NCI-H446 treated with DMSO at 0.1 percent for 48 hours (cell line): ENCODE measurements around the gene SLC4A3.
A peak's percentile ranks its signal among the peaks of the same experiment; 100 is the strongest.

Experiments
- DNase-seq: peaks from one replicate; lab custom pipeline; 2025; lab: John Stamatoyannopoulos, UW

The SLC4A3 gene, protein sequence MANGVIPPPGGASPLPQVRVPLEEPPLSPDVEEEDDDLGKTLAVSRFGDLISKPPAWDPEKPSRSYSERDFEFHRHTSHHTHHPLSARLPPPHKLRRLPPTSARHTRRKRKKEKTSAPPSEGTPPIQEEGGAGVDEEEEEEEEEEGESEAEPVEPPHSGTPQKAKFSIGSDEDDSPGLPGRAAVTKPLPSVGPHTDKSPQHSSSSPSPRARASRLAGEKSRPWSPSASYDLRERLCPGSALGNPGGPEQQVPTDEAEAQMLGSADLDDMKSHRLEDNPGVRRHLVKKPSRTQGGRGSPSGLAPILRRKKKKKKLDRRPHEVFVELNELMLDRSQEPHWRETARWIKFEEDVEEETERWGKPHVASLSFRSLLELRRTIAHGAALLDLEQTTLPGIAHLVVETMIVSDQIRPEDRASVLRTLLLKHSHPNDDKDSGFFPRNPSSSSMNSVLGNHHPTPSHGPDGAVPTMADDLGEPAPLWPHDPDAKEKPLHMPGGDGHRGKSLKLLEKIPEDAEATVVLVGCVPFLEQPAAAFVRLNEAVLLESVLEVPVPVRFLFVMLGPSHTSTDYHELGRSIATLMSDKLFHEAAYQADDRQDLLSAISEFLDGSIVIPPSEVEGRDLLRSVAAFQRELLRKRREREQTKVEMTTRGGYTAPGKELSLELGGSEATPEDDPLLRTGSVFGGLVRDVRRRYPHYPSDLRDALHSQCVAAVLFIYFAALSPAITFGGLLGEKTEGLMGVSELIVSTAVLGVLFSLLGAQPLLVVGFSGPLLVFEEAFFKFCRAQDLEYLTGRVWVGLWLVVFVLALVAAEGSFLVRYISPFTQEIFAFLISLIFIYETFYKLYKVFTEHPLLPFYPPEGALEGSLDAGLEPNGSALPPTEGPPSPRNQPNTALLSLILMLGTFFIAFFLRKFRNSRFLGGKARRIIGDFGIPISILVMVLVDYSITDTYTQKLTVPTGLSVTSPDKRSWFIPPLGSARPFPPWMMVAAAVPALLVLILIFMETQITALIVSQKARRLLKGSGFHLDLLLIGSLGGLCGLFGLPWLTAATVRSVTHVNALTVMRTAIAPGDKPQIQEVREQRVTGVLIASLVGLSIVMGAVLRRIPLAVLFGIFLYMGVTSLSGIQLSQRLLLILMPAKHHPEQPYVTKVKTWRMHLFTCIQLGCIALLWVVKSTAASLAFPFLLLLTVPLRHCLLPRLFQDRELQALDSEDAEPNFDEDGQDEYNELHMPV

DNA sequence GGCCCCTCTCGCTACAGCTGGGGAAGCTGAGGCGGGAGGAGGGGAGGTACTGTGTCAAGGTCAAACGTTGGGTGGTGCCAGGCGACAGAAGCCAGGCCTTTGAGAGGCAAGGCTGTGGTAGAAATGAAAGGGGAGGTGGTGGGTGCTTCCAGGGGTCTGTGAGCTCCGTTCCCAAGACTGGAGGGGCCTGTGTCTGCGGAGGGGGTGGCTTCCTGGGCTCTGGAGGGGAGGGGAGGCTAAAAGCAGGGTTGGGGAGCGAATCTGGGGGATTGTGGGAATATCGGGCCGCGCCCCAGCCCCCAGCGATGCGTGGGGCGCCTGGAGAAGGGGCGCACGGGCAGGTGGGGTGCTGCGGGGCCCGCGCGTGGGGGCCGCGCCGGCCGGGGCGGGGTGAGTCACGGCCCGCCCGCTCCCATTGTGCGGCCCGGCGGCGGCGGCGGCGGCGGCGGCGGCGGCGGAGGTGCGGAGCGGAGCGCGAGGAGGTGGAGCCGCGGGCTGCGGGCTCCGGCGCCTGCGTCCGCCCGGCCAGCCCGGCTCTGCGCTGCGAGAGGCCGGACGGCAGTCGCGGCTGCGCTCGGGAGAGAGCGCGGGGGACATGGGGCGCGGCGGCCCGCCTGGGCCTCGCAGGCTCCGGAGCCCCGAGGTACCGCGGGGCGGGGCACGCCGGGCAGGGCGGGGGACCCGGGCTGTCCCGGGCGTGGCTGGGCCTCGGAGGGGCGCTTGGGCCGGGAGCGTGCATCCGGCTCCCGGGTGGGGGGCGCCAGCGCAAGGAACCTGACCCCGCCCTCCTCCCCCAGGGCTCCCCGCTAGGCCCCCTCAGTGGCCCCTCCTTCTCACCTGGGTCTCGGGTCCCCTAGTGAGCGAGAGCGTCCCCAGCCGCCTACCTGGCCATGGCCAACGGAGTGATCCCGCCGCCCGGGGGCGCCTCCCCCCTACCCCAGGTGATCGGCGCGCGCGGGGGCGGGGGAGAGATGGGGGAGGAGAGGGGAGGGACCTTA, at the start of gene SLC4A3:
Gene SLC4A3 (plus strand): TSS at position 528 of the 998 bp plus-strand sequence. CDS start 363 bp downstream, at position 891.
- DNase-seq, result no peak

DNA sequence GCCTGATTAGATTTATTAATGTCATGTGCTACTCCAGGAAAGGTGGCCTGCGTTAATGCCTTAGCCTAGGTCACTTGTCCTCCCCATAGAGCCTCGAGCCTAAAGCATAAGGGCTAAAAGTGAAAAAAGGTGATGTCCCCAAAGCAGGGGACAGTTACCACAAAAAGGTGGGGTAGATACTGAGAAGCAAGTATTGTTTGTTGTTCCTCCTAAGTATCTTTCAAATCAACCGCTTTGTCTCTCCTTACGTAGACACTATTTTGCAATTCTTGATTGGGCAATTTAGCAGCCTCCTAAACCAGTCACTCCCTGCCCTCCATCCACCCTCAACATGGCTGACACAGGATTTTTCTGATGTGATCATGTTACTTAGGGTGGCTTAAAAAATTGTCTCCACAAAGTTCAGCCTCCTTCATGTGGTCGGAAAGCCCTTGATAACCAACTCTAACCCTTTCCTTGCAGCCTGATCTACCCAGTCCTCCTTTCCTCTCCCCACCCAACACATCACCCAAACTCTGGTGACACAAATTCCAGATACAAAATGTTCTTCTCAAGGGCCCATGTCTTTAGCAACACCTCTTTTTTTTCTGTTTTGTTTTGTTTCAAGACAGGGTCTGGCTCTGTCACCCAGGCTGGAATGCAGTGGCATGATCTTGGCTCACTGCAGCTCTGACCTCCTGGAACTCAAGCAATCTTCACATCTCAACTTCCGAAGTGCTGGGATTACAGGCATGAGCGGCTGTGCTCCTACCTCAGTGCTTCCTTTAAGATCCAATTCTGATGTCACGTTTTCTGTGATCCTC, 48.4 kb upstream of the SLC4A3 start:
- no peak for DNase-seq

DNA sequence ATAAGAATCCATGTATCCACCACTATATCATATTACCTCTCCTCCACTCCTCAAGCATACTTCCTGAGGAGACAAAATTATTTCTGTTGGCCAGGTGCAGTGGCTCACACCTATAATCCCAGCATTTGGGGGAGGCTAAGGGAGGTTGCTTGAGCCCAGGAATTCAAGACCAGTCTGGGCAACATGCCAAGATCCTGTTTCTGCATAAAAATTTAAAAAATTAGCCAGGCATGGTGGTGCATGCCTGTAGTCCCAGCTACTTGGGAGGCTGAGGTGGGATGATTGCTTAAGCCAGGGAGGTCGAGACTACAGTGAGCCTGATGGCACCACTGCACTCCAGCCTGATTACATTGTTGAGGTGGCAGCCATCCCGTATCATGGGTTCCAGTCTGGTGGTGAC, 46.1 kb upstream of the SLC4A3 start:
- no peak for DNase-seq

DNA sequence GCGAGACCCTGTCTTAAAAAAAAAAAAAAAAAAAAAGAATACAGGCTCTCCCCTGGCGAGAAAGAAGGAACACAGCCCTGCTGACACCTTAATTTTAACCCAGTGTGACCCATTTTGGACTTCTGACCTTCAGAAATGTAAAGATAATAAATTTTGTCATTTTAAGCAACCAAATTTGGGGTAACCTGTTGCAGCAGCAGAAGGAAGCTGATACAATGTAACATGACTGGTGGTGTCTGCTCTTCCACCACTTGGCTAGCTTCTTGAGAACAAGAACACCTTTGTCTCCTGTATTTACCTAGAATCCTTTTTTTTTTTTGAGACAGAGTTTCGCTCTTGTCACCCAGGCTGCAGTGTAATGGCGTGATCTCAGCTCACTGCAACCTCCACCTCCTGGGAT, 36.3 kb upstream of the SLC4A3 start:
- no peak for DNase-seq

DNA sequence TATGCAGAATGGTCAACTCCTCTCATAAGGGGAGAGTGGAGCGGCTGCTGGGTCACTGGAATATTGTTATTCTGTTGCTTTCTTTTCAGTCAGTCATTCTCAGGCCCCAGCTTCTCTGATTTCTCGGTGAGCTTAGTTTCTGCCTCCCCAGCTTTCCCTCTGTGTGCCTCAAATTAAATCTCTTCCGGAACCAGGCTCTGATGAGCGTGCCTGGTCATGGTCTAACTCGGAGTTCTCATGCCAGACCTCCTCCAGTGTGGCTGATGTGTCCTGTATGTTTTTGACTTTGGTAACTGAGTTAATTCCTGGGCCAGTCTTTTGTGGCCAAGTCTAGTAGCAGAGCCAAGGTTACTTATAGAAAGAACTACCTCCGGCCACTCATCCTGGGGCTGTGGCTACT, 34.7 kb upstream of the SLC4A3 start:
- no peak for DNase-seq

DNA sequence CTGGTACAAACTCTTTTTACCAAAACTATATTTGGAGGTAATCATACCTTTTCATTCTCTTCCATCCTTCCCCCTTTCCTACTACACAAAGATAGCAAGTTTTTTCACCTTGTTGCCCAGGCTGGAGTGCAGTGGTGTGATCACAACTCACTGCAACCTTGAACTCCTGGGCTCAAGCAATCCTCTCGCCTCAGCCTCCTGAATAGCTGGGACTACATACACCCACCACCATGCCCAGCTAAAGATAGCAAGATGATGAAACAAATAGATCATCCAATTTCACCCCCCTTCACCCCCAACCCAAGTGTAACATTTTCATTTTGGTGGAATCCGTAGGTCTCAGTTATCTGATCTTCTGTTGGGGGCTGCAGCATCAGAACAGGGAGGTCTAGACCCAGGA, 34.3 kb upstream of the SLC4A3 start:
- DNase-seq, result no peak

DNA sequence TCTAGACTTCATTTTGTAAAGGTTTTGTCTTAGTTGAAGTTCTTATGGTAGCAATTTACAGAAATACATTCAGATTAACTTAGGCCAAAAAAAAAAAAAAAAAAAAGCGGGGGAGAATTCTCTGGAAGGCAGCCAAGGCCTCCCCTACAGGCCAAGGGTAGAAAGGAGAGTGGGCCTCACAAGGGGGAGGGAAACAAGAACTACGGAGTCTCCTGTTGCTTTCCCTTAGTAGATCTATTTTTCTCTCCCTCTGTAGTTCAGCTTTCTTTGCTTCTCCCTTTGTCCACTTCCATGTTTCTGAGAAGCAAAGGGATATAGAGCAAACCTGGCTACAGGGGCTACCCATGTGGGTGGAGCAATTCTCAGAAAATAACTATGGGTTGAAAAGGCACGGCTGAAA, 32.2 kb upstream of the SLC4A3 start:
- no peak for DNase-seq

DNA sequence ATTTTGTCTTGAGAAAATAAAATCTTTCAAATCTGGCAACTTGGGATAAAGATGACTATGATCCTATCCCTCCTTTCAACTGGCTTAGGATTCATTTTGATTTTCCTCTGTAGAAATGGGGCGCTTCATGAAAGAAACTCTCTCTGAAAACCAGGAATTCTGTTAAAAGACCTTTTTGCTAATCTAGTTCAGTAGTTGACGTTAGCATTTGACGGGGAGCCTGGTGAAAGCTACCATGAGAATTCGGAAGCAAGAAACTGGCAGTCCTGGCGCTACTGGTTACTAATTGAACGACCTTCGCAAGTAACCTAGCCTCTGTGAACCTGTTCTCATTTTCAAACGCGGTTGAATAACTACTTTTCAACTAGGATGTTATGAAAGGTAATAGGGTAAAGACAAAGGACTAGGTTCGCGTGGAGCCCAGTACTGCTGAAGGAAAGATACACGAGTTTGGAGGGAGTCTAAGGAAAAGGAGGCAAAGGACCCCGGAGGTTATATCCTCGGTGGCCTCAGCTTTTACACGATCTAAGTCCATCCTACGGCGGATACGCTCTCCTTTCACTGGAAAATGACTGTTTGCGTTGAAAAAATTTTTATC, 30.4 kb upstream of the SLC4A3 start:
- DNase-seq, result no peak

DNA sequence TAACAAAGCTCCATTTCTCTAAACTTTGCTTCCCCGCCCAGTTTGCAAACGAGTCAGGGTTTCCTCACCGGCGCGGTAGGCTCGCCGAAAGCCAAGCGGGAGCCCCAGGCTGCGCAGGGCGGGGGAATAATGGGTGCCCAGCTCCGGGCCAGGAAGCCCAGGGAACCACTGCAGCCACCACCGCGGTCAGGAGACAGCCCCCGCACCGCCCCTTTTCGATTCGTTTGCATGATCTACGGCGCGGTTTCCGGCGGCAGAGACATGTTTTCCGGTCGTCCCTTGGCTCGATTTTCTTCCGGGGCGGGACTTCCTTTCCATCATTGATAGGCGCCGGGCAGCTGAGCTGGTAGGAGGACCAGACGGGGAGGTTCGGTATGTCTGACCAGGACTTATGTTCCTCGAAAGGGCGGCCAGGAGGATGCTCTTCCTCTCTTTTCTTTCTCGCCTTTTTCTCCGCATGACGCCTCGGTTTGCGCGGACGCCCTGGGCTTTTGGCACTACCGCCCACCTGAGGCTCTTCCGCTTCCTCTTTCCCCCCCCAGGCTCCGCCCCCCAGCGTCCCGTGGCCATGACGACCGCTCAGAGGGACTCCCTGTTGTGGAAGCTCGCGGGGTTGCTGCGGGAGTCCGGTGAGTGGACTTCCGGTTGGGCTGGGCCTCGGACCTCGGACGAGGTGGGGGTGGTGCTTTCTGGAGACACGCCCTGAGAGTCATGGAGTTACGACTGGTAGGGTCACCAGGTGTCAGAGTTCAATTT, 29.7 kb upstream of the SLC4A3 start, which contains the start of gene STK11IP:
Gene STK11IP (plus strand): TSS at position 306 of the 756 bp plus-strand sequence. CDS start 263 bp downstream, at position 569.
- DNase-seq, result peak; percentile 81

DNA sequence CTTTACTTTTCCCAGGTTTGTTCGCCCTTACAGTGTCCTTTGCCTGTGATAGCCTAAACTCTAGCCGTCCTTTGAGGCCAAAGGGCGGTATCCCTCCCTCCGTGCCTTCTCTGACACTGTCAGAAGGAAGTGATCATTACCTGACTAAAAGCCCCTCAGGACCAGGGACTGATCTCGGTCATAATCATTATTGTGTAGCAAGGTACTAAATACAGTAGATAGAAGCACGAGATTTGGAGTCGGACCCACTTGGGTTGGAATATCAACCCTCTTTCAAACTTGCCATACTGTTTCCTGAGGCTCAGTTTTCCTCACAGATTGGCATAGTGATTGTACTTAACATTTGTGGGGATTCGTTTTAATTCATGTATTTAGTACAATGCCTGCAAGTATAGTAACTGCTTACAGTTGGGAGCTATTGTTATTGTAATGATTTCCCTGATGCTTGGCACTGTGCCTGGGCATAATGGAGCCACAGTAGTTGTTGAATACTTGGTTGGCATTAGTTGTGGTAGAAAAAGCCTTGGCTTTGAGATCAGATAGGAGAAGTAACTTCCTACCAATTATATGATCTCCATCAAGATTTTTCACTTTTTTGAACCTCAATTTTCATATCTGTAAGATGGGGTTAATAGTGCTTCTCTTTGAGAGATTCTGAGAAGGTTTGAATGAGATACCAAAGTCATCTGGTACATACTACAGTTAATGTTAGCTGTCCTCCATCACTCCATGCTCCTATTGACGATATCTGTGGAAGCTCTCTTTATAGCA, 28.9 kb upstream of the SLC4A3 start:
- DNase-seq, result peak; percentile 1

DNA sequence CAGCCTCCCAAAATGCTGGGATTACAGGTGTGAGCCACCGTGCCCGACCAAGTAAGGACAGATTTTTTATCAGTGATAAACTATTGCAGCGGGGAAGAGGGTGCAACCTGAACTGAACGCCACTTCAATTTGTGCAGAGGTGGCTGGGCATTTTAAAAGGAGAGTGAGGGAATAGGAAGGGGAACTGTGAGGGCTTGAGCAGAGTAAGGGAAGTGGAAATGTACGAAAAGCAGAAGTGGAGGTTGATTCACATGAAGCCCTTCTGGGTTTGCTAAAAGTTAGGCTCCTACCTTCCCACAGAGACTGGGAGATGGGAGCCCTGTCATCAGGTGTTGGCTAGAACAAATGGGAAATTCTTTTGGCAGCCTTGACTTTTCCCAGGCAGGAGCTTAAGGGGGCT, 23.7 kb upstream of the SLC4A3 start:
- no peak for DNase-seq

DNA sequence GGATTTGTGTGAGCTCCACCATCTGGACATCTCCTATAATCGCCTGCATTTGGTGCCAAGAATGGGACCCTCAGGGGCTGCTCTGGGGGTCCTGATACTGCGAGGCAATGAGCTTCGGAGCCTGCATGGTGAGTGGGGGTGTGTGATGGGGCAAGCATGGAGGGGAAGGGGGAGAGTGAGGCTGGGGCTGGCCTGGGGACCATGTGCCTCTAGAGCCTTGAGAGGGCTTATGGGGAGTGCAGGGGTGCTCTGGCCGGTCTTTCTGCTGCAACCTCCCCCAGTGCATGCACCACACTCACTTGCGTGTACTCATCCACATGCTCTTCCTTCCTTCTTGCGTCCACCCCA, 21.8 kb upstream of the SLC4A3 start:
- no peak for DNase-seq

DNA sequence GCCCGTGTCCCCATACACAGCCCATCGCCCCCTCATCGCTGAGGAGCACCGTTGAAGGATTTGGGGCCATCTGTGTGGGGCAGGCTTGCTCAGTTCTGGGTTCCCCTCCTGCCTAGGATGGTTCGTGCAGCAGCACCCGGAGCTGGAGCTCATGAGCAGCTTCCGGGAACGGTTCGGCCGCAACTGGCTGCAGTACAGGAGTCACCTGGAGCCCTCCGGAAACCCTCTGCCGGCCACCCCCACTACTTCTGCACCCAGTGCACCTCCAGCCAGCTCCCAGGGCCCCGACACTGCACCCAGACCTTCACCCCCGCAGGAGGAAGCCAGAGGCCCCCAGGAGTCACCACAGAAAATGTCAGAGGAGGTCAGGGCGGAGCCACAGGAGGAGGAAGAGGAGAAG, 19.5 kb upstream of the SLC4A3 start:
- DNase-seq, result no peak

DNA sequence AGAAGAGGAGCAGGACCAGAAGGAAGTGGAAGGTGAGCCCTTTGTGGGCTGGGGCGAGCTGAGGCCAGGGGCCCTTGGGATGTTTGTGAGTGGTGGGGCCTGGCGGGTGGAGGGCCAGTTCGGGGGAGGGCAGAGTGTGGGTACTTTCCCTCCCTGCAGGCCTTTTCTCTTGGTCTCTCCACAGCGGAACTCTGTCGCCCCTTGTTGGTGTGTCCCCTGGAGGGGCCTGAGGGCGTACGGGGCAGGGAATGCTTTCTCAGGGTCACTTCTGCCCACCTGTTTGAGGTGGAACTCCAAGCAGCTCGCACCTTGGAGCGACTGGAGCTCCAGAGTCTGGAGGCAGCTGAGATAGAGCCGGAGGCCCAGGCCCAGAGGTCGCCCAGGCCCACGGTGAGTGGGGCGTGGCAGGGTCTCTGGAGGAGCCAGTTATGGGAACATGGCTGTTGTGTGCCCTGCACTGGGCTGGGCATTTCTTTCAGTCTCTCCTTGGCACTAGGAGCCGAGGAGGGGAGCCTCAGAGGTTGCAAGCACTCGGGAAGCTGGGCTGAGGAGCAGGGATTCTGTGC, 18.9 kb upstream of the SLC4A3 start:
- no peak for DNase-seq

DNA sequence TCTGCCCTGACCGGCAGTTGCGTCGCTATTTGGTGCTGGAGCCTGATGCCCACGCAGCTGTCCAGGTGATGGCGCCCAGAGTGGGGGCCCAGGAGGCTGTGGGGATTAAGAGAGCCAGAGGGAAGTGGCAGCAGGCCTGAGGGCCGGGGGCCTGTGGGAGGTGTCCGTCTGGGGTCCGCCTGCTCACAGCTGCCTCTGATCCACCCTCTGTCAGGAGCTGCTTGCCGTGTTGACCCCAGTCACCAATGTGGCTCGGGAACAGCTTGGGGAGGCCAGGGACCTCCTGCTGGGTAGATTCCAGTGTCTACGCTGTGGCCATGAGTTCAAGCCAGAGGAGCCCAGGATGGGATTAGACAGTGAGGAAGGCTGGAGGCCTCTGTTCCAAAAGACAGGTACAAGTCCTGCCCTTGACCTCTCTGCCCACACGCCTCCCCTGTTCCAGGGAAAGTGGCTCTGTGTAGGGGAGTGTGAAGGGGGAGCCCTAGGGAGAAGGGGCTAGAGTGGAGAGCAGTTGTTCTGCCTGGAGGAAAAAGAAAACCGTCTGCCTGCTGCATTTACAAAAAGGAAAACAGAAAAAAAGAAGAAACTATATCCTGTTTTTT, 18.2 kb upstream of the SLC4A3 start:
- DNase-seq, result no peak

DNA sequence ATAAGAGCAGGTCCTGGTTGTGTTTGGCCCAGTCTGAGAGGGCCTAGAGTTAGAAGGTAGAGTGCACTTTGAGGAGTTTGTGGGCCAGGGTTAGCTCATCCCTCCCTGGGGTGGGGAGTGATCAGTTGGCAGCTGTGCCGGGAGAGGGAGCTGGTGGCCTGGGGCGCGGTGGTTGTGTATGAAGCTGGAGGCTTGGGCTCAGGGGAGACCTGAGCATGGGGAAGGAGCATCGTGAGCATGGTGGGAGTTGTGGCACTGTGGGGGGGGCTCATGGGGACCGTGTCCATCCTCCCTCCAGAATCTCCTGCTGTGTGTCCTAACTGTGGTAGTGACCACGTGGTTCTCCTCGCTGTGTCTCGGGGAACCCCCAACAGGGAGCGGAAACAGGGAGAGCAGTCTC, 16.1 kb upstream of the SLC4A3 start:
- DNase-seq, result no peak

DNA sequence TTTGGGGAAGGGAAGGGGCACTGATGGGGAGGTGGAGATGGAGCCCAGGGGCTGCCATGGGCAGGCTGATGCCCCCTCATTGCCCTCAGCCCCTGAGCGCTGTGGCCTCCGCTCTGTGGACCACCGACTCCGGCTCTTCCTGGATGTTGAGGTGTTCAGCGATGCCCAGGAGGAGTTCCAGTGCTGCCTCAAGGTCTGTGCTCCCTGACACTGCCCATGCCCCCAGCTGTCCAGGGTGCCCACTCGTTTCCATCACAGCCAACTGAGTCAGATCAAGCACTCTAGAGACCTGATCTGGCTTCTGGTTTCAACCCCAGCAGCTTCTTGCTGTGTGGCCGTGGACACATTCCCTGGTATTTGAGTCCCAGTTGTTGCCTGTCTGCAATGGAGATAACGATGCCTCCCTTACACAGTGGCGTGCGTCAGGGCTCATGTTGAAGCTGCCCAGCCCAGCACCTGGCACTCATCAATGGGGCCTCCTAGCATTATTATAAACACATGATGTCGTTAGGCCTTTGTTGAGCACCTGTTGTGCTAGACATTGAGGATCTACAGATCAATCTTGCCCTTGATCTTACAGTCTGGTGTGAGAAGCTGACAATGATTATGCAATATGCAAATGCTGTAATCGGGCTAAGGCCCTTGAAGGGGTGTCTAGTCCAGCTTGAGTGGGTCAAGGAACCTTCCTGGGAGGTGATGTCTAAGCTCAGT, 15.4 kb upstream of the SLC4A3 start:
- no peak for DNase-seq
